HG02852 (cell line): ENCODE measurements around the gene UBE2D2.
"Not testable (repeated sequence)": the region's sequence is repeated elsewhere in the genome, so short reads cannot be mapped to it uniquely, and the experiment has no call there.

ENCODE experiments used
- ATAC-seq: cut with Tn5 transposase; IDR thresholded peaks from one replicate; pipeline ENCODE4 v1.9.1; 2021; ENCODE audit warnings: mild to moderate bottlenecking, moderate library complexity; ENCODE audit not compliant: unreplicated experiment

The UBE2D2 gene

DNA sequence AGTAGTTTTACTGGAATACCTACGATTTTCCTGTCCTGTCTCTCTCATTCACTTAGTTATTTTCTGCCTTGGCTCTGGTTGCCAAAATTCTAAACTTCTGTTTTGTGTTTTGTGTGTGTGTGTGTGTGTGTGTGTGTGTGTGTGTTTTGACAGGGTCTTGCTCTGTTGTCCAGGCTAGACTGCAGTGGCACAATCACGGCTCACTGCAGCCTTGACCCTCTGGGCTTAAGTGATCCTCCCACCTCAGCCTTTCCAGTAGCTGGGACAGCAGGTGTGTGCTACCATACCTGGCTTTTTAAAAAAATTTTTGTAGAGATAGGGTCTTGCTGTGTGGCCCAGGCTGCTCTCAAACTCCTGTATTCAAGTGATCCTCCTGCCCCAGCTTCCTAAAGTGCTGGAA lies 17.2 kb downstream of the UBE2D2 start:
- ATAC-seq, result no peak

DNA sequence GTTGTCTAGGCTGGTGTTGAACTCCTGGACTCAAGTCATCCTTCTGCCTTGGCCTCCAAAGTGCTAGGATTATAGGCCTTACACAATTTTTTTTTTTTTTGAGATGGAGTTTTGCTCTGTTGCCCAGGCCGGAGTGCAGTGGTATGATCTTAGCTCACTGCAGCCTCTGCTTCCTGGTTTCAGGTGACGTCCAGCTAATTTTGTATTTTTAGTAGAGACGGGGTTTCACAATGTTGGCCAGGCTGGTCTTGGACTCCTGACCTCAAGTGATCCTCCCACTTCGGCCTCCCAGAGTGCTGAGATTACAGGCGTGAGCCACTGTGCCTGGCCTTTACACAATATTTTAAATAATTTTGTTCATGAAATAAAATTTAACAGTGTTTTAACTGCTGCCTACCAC lies 21.0 kb downstream of the UBE2D2 start:
- not testable (repeated sequence) for ATAC-seq

DNA sequence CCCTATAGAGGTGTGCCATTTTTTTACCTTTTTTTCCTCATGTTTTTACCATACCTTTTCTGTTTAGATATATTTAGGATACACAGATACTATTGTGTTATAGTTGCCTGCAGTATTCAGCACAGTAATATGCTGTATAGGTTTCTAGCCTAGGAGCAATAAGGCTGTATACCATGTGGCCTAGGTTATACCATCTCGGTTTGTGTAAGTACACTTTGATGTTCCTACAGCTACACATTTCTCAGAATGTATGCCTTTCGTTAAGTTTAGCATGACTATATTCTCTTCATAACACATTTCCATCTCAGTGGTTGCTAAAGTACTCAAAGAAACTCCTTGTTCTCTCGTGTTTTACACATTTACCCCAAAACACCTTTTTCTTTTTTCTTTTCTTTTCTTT lies 23.0 kb downstream of the UBE2D2 start:
- ATAC-seq, result no peak

DNA sequence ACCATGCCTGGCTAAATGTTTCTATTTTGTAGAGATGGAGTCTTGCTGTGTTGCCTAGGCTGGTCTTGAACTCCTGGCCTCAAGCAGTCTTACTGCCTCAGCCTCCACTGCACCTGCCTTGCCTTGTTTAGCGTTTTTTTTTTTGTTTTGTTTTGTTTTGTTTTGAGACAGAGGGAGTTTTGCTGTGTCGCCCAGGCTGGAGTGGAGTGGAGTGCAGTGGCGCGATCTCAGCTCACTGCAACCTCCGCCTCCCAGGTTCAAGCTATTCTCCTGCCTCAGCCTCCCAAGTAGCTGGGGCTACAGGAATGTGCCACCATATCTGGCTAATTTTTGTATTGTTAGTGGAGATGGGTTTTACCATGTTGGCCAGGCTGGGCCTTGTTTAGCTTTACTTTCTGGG lies 27.0 kb downstream of the UBE2D2 start:
- ATAC-seq, result not testable (repeated sequence)

DNA sequence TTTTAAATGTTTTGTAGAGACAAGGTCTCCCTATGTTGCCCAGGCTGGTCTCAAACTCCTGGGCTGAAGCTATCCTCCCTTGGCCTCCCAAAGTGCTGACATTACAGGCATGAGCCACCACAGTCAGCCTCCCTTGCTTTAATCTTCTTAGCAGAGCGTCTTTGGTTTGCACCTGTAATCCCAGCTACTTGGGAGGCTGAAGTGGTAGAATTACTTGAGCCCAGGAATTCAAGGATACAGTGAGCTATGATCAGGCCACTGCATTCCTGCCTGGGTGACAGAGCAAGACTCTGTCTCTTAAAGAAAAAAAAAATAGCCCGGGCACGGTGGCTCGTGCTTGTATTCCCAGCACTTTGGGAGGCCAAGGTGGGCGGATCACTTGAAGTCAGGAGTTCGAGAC lies 27.8 kb downstream of the UBE2D2 start:
- ATAC-seq, result no peak

DNA sequence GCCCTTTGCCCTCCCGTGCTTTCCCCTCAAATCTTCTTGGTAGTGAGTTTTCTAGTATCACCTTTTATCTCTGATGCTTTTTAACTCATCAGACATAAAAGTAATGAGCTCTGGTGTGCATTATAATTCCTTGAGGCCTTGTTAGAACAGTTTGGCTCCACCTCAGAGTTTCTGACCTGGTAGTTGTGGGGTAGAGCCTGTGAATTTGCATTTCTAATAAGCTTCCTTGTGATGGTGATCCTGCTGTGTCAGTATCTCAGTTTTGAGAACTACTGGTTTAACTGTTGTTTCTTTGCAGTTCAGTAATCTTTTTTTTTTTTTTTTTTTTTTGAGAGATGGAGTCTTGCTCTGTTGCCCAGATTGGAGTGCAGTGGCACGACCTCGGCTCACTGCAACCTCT lies 31.1 kb downstream of the UBE2D2 start:
- ATAC-seq, result no peak

DNA sequence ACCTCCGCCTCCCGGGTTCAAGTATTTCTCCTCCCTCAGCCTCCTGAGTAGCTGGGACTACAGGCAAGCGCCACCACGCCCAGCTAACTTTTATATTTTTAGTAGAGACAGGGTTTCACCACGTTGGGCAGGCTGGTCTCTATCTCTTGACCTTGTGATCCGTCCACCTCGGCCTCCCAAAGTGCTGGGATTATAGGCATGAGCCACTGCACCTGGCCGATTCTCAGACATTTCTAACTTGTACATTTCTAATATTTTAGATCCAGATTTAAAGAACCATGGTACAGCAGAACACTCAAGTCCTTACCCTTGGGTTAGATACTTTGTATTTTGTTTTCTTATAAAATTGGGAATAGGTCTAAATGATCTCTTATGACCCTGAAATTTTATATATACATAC lies 31.9 kb downstream of the UBE2D2 start:
- ATAC-seq, result not testable (repeated sequence)

DNA sequence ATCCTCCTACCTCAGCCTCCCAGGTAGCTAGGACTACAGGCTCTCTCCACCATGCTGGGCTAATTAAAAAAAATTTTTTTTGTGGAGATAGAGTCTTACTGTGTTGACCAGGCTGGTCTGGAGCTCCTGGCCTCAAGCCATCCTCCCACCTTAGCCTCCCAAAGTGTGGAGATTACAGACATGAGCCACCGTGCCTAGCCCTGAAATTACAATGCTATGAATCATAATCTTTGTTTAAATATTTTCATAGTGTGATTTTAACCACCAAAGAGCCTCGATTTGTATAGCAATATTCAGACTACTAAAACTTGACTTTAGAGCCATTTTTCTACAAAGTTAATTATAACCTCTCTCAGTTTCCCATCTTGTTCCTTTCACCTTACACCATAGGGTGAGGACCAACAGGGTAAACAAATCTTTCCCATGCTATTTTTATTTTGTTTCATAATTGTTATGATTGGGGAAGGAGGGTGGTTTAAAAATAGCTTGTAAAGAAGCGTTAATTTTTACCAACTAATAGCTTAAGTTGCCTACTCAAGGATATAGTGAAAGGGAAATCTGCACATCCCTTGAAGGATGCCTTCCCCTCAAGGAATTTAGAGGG lies 32.7 kb downstream of the UBE2D2 start:
- no peak for ATAC-seq

DNA sequence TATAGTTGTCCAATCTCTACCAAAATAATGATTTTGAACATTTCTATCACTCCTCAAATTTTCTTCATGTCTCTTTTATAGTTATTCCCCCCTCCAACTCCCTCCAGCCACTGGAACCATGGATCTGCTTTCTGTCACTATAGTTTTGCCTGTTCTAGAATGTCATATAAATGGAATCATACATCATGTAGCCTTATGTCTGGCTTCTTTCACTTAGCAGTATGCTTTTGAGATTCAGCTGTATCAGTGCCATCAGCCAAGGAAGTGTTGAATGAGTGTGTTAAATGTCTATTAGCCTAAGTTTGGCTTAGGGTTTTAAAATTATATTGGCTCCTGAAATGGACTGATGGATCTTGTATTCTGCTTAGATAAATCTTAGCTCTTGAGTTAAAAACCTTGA lies 36.0 kb downstream of the UBE2D2 start:
- no peak for ATAC-seq

DNA sequence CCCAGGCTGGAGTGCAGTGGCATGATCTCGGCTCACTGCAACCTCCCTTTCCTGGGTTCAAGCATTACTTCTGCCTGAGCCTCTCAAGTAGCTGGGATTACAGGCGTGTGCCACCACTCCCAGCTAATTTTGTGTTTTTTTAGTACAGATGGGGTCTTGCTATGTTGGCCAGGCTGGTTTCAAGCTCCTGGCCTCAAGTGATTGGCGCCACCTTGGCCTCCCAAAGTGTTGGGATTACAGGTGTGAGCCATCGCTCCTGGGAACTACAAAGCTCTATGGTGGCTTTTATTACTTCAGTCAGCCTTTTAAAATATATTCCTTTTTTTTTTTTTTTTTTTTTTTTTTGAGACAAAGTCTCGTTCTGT lies 37.4 kb downstream of the UBE2D2 start:
- not testable (repeated sequence) for ATAC-seq

DNA sequence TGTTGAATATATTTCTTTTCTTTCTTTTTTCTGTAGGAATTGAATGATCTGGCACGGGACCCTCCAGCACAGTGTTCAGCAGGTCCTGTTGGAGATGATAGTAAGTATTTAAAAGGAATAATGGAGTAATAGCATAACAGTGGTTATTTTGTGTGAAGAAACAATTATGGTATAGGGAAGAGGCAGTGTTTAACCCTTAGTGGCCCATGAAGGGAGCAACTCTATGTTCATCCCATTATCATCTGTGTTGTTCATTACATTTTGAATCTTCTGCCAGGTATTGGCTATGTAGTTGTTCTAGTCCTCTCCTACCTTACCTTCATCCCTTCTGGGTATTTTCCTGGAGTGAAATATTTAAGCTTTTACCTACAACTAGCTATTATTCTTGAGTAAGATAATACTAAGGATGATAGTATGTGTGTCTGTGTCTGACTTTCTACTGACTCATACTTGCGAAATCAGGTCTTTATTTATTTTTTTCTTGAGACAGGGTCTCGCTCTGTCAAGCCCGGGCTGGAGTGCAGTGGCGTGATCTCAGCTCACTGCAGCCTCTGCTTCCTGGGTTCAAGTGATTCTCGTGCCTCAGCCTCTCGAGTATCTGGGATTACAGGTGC lies 39.3 kb downstream of the UBE2D2 start:
- no peak for ATAC-seq

DNA sequence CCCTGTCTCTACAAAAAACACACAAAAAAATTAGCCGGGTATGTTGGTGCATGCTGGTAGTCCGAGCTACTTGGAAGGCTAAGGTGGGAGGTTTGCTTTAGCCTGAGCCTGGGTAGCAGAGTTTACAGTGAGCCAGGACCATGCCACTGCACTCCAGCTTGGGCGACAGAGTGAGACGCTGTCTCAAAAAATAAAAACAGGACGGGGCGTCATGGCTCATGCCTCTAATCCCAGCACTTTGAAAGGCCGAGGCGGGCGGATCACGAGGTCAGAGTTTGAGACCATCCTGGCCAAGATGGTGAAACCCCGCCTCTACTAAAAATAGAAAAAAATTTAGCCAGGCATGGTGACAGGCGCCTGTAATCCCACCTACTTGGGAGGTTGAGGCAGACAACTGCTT lies 40.3 kb downstream of the UBE2D2 start:
- no peak for ATAC-seq

DNA sequence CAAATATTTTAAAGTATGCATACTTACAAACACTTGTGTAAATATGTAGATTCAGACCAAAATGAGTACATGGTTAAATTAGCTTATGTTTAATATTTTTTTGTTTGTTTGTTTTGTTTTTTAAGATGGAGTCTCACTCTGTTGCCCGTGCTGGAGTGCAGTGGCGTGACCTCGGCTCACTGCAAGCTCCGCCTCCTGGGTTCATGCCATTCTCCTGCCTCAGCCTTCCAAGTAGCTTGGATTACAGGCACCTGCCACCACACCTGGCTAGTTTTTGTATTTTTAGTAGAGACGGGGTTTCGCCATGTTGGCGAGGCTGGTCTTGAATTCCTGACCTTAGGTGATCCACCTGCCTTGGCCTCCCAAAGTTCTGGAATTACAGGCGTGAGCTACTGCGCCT lies 40.8 kb downstream of the UBE2D2 start:
- not testable (repeated sequence) for ATAC-seq

DNA sequence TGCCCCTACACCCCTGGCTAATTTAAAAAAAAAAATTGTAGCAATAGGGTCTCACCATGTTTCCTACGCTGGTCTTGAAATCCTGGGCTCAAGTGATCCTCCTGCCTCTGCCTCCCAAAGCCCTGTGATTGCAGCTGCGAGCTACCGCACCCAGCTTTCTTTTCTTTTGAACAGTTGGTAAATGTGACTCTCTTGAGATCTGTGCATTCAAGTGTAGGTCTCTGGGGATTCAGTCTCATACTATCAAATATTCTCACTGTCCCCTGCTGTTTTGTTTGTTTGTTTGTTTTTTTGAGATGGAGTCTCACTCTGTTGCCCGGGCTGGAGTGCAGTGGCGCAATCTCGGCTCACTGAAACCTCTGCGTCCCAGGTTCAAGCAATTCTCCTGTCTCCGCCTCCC lies 44.7 kb downstream of the UBE2D2 start:
- ATAC-seq, result no peak

DNA sequence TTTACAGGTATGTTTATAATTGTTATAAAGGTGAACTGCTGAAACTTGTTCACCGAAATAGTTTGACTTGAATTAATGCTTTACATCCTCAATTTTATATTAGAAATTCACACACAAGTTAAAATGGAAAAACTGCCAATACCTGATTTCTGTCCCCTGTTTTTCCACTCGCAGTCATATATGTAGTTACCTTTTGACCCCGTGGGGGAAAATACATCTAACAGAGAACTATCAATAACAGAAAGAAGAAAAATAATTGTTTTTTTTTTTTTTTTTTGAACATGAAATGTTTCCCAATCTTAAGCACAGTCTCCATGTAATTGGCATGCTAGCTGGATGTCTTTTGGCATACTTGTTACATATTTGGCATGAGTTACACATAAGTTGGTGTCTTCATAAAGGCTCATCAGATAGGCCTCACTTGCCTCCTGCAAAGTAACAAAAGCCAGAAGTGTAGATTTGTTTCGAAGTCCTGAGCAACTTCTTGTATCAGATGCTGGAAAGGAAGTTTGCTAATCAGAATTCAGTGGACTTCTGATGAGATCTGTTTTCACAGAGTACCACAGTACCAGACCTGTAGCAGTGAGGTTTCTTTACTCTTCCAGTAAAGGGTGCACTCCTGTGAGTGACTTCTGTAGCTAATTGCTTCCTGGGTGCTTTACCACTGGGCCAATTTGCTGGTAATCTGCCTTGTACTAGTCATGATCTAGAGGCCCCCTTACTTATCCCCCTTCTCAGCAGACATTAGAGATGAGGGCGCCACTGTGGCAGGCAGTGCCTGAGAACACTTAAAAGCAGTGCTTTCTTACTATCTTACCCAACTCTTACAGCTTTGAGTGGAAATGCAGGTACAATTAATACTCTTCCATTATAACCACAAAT lies 50.8 kb downstream of the UBE2D2 start:
- ATAC-seq, result no peak

DNA sequence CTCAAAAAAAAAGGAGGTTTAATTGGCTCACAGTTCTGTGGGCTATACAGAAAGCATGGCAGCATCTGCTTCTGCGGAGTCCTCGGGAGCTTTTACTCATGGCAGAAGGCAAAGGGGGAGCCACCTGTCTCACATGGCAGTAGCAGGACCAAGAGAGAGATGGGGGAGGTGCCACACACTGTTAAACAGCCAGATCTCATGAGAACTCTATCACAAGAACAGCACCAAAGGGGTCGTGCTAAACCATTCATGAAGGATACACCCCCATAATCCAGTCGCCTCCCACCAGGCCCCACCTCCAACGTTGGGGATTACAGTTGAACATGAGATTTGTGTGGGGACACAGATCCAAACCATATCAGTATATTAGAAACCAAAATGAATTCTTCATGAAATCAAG lies 58.7 kb downstream of the UBE2D2 start:
- no peak for ATAC-seq

DNA sequence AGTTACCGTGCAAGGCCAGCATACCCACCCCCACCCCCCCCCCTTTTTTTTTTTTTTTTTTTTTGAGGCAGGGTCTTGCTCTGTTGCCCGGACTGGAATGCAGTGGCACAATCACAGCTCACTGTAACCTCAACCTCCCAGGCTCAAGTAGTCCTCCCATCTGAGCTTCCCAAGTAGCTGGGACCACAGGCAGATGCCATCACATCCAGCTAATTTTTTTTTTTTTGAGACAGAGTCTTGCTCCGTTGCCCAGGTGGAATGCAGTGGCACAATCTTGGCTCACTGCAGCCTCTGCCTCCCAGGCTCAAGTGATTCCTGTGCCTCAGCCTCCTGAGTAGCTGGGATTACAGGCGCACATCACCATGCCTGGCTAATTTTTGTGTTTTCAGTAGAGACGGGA lies 64.3 kb downstream of the UBE2D2 start:
- ATAC-seq, result not testable (repeated sequence)

DNA sequence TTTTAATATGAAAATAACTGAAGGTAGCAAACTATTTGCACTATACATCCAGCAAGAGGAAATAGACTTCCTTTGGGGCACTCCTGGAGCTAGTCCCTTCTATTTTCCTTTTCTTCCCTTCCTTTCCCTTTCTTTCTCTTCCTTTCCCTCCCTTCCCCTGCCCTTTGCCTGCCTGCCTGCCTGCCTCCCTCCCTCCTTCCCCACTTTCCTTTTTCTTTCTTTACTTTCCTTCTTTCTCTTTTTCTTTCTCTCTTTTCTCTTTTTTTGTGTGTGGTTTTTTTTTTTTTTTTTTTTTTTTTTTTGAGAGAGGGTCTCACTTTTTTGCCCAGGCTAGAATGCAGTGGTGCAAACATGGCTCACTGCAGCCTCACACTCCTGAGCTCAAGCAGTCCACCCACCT lies 69.7 kb downstream of the UBE2D2 start:
- ATAC-seq, result no peak

DNA sequence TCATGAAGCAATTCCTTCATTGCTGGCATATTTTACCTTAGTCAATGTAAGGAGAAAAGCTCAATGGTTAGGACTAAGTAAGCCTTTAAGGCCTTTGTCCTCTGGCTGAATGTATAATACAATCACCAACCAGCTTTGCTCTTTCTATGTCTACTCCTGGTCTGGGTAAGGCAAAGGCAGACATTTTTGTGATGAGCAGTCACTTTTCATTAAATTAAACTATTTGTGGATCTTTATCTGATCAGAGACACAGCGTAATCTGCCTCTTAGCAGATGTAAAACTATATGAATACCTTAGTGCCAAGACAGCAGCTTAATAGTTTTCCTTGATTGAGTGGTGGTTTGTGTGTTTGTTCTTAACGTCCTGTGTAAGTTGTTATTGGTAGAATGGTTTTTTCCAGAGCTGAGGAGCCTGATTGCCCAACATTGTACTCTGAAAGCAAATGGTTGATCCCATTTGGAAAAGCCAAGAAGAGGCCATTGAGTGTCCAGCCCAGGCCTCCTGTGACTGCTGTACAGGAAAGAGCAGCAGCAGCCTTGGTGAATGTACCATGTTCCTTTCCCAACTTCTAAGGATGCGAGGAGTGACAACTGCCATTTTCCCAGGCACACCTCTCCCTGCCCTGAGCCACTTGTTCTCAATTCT lies 70.5 kb downstream of the UBE2D2 start:
- ATAC-seq, result no peak

DNA sequence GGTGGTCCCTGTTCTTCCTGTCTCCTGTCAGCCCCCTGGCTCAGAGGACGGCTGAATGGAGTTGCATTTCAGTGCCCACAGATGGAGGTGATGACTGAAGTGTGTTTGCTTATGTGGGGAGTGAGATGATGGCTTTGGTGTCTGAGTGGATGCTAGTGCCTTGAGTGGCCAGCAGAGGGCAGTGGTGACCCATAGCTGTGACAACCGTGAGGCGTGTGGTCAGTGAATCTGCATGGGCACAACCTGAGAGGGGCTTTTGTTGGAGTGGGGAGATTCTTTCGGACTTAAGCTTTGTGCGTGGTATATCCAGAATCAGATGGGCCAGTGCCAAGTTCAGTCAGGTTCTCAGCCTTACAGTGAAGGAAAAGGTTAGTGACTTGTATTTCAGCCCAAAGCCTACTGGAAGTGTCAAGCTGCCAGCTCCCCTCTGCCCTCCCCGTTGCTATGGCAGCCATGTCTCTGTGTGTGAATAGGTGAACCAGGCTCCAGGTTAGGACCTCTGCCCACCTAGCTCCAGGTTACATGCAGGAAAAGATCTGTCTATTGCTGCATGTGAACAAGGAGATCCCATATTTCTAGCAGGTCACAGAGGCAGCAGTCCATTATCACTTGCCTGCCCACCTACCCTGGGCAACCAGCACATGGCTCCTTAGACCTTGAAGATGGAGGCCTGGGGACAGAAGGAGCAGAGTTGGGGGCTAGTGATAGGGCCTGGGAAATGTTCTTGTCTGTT lies 72.3 kb downstream of the UBE2D2 start:
- peak; percentile 21 for ATAC-seq

DNA sequence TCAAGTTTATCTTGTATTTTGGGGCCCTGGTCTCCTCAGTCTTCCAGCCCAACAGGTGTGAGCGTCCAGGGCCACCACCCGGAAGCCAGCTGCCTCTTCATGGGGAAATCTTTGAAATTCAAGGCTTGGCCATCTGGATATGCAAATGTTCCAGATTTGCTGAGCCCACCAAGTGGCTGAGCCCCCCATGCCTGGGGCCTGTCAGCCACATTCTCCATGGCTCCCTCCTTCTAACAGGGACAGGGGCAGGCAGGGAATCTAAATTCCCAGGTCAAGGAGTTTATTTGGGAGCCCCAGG lies 72.8 kb downstream of the UBE2D2 start:
- ATAC-seq, result no peak
